ENCODE data around the gene AGTR2. TPM values are rescaled to one million over a fixed set of nuclear protein-coding genes. Genes with fewer than 3 reads are reported as not detected.
"Not testable (repeated sequence)": the region's sequence is repeated elsewhere in the genome, so short reads cannot be mapped to it uniquely, and the experiment has no call there.

The AGTR2 gene
- total and polyA plus RNA-seq, 2 donors (not counting 3 experiments of a cell fraction or from before 2014, with no cell fraction given), result not detected

GRCh38 chrX:116213262-116213661 is 42.7 kb downstream of the AGTR2 start:
- no peak for FAIRE-seq
- CTCF ChIA-PET, result no interaction called here
- BruUV-seq (replicated peaks), result no TSS peak

DNA sequence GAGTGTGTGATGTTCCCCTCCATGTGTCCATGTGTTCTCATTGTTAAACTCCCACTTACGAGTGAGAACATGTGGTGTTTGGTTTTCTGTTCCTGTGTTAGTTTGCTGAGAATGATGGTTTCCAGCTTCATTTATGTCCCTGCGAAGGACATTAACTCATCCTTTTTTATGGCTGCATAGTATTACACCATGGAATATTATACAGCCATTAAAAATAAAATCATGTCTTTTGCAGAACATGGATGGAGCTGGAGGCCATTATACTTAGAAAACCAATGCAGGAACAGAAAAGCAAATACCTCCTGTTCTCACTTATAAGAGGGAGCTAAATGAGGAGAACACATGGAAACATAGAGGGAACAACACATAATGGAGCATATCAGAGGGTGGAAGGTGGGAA is 46.5 kb downstream of the AGTR2 start:
- H4K20me1 ChIP-seq (replicated peaks; ENCODE audit: control insufficient read depth, extremely low read depth, insufficient read depth, low read length); H3K9me1 ChIP-seq (replicated peaks; ENCODE audit: control insufficient read depth, extremely low read depth, insufficient read depth, low read length); H3K4me1 ChIP-seq (ENCODE audit: control insufficient read depth, extremely low read depth, insufficient read depth, low read length); H3K9ac ChIP-seq (replicated peaks; ENCODE audit: extremely low read depth, insufficient read depth, low read length); H3K79me2 ChIP-seq (ENCODE audit: control insufficient read depth, insufficient read depth, low read length); H3K9me3 ChIP-seq (replicated peaks; ENCODE audit: control insufficient read depth, insufficient read depth, low read length); H3K4me3 ChIP-seq (replicated peaks in 1 of 3; ENCODE audit: insufficient read depth in 1 of 3, low read depth in 1 of 3, low read length in 3 of 3); H3K27ac ChIP-seq (ENCODE audit: insufficient read depth, low read depth, low read length); H3K36me3 ChIP-seq (ENCODE audit: control insufficient read depth in 2 of 2, extremely low read depth in 1 of 2, insufficient read depth in 2 of 2, low read length in 2 of 2); CTCF ChIA-PET; DNase-seq (ENCODE audit: low read depth, low spot score); H3K27me3 ChIP-seq (ENCODE audit: control insufficient read depth in 2 of 2, insufficient read depth in 2 of 2, low read length in 2 of 2); H3K4me2 ChIP-seq (ENCODE audit: insufficient read depth, low read length); BruUV-seq (replicated peaks); intact Hi-C loops (cut with micrococcal nuclease); dilution Hi-C loops (cut with MboI; ENCODE audit: extremely low pct_ligation_motif_present, low sequenced_read_pairs); FAIRE-seq; POLR2A ChIA-PET; H2AFZ ChIP-seq (ENCODE audit: low read depth, low read length): not testable (repeated sequence)

More at GRCh38 chrX:116213262-116213661, 42.7 kb downstream of the AGTR2 start:
- no peak for DNase-seq (ENCODE audit: low read depth, low spot score)
- dilution Hi-C loops (cut with MboI; ENCODE audit: extremely low pct_ligation_motif_present, low sequenced_read_pairs), result no loop called here
- intact Hi-C loops (cut with micrococcal nuclease), result no loop called here
- Histone ChIP-seq H3K9me3 (replicated peaks; ENCODE audit: control insufficient read depth, insufficient read depth, low read length) (no peaks in the 10 kb centered on the region), H3K9ac (replicated peaks; ENCODE audit: extremely low read depth, insufficient read depth, low read length) (no peak overlapping the region), H3K4me3 (replicated peaks in 1 of 3; ENCODE audit: insufficient read depth in 1 of 3, low read depth in 1 of 3, low read length in 3 of 3) (no peak overlapping the region), H3K9me1 (replicated peaks; ENCODE audit: control insufficient read depth, extremely low read depth, insufficient read depth, low read length) (no peaks in the 10 kb centered on the region), H4K20me1 (replicated peaks; ENCODE audit: control insufficient read depth, extremely low read depth, insufficient read depth, low read length) (no peaks in the 10 kb centered on the region), H3K27me3 (ENCODE audit: control insufficient read depth in 2 of 2, insufficient read depth in 2 of 2, low read length in 2 of 2) (no peaks in the 10 kb centered on the region), H3K27ac (ENCODE audit: insufficient read depth, low read depth, low read length) (no peak overlapping the region), H3K79me2 (ENCODE audit: control insufficient read depth, insufficient read depth, low read length) (no peaks in the 10 kb centered on the region), H3K36me3 (ENCODE audit: control insufficient read depth in 2 of 2, extremely low read depth in 1 of 2, insufficient read depth in 2 of 2, low read length in 2 of 2) (no peaks in the 10 kb centered on the region), H3K4me2 (ENCODE audit: insufficient read depth, low read length) (no peak overlapping the region), H3K4me1 (ENCODE audit: control insufficient read depth, extremely low read depth, insufficient read depth, low read length) (no peaks in the 10 kb centered on the region), H2AFZ (ENCODE audit: low read depth, low read length) (no peak overlapping the region)
- POLR2A ChIA-PET, result no interaction called here
- TF ChIP-seq GATA2 (IDR thresholded peaks at IDR 0.05; ENCODE audit: insufficient read depth, insufficient read length, low read depth, low read length), result no peak
- no peak for TF ChIP-seq FOS (IDR thresholded peaks at IDR 0.05; ENCODE audit: borderline replicate concordance, insufficient read depth, low read length)
- TF ChIP-seq EZH2 (IDR thresholded peaks at IDR 0.05; ENCODE audit: borderline replicate concordance, low read depth, low read length, severe bottlenecking), result no peak
- TF ChIP-seq, protein P1, sequence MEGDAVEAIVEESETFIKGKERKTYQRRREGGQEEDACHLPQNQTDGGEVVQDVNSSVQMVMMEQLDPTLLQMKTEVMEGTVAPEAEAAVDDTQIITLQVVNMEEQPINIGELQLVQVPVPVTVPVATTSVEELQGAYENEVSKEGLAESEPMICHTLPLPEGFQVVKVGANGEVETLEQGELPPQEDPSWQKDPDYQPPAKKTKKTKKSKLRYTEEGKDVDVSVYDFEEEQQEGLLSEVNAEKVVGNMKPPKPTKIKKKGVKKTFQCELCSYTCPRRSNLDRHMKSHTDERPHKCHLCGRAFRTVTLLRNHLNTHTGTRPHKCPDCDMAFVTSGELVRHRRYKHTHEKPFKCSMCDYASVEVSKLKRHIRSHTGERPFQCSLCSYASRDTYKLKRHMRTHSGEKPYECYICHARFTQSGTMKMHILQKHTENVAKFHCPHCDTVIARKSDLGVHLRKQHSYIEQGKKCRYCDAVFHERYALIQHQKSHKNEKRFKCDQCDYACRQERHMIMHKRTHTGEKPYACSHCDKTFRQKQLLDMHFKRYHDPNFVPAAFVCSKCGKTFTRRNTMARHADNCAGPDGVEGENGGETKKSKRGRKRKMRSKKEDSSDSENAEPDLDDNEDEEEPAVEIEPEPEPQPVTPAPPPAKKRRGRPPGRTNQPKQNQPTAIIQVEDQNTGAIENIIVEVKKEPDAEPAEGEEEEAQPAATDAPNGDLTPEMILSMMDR (IDR thresholded peaks at IDR 0.05; ENCODE audit: extremely low read depth in 1 of 2, insufficient read depth in 1 of 2, low read depth in 1 of 2, low read length in 2 of 2), result no peak

Measured in endothelial cell of umbilical vein (primary cell).